Measurements from ENCODE around the gene GABBR2. TPM values are rescaled to one million over a fixed set of nuclear protein-coding genes. Genes with fewer than 3 reads are reported as not detected.

The GABBR2 gene
- not detected for total RNA-seq

- Mint-ChIP-seq H3K36me3 (ENCODE audit: insufficient read depth) (no peaks in the 10 kb centered on the region), H3K4me1 (ENCODE audit: low read depth) (peaks cover 2% of the 10 kb centered on the region), H3K9me3 (no peaks in the 10 kb centered on the region), H3K4me3 (no peak within 1 kb of the TSS), H3K27me3 (ENCODE audit: low read depth) (peaks cover 56% of the 10 kb centered on the region)
- ATAC-seq (peak; percentile 16 to 25), DNase-seq (no peak)
Measured at GRCh38 chr9:98708933-98709911, at the start of gene GABBR2. Gene GABBR2 (minus strand): TSS chr9:98708935. CDS start chr9:98708737, 198 bp downstream.

GRCh38 chr9:98755006-98755618, 46.4 kb upstream of the GABBR2 start:
- H3K27me3 Mint-ChIP-seq (ENCODE audit: low read depth) = no peaks in the 10 kb centered on the region
- no peak overlapping the region for H3K4me3 Mint-ChIP-seq
- DNase-seq (no peak), ATAC-seq (no peak)
- no peaks in the 10 kb centered on the region for H3K4me1 Mint-ChIP-seq (ENCODE audit: low read depth)
- H3K36me3 Mint-ChIP-seq (ENCODE audit: insufficient read depth) = peaks cover 53% of the 10 kb centered on the region
- peaks cover 17% of the 10 kb centered on the region for H3K9me3 Mint-ChIP-seq

GRCh38 chr9:98751210-98751609, 42.5 kb upstream of the GABBR2 start:
- H3K27me3 Mint-ChIP-seq (ENCODE audit: low read depth) = no peaks in the 10 kb centered on the region
- ATAC-seq (no peak), DNase-seq (no peak)
- peaks cover 47% of the 10 kb centered on the region for H3K36me3 Mint-ChIP-seq (ENCODE audit: insufficient read depth)
- no peaks in the 10 kb centered on the region for H3K9me3 Mint-ChIP-seq
- no peaks in the 10 kb centered on the region for H3K4me1 Mint-ChIP-seq (ENCODE audit: low read depth)
- H3K4me3 Mint-ChIP-seq = no peak overlapping the region

GRCh38 chr9:98750364-98751060, 41.8 kb upstream of the GABBR2 start:
- H3K36me3 Mint-ChIP-seq (ENCODE audit: insufficient read depth) = peaks cover 43% of the 10 kb centered on the region
- H3K4me1 Mint-ChIP-seq (ENCODE audit: low read depth) = no peaks in the 10 kb centered on the region
- no peaks in the 10 kb centered on the region for H3K9me3 Mint-ChIP-seq
- H3K27me3 Mint-ChIP-seq (ENCODE audit: low read depth) = no peaks in the 10 kb centered on the region
- no peak overlapping the region for H3K4me3 Mint-ChIP-seq
- ATAC-seq (no peak), DNase-seq (no peak)

- Mint-ChIP-seq H3K4me1 (ENCODE audit: low read depth) (no peaks in the 10 kb centered on the region), H3K27me3 (ENCODE audit: low read depth) (no peaks in the 10 kb centered on the region), H3K9me3 (no peaks in the 10 kb centered on the region), H3K4me3 (no peak overlapping the region), H3K36me3 (ENCODE audit: insufficient read depth) (peaks cover 53% of the 10 kb centered on the region)
- ATAC-seq (no peak), DNase-seq (no peak)
Measured at GRCh38 chr9:98747476-98747875, 38.7 kb upstream of the GABBR2 start.

- Mint-ChIP-seq H3K4me3 (no peak overlapping the region), H3K9me3 (no peaks in the 10 kb centered on the region), H3K27me3 (ENCODE audit: low read depth) (no peaks in the 10 kb centered on the region), H3K36me3 (ENCODE audit: insufficient read depth) (peaks cover 46% of the 10 kb centered on the region), H3K4me1 (ENCODE audit: low read depth) (no peaks in the 10 kb centered on the region)
- DNase-seq (no peak), ATAC-seq (no peak)
Measured at GRCh38 chr9:98745470-98745869, 36.7 kb upstream of the GABBR2 start.

GRCh38 chr9:98743818-98744611, 35.3 kb upstream of the GABBR2 start:
- no peak overlapping the region for H3K4me3 Mint-ChIP-seq
- DNase-seq (no peak), ATAC-seq (no peak)
- H3K9me3 Mint-ChIP-seq = peaks cover 4% of the 10 kb centered on the region
- no peaks in the 10 kb centered on the region for H3K4me1 Mint-ChIP-seq (ENCODE audit: low read depth)
- peaks cover 40% of the 10 kb centered on the region for H3K36me3 Mint-ChIP-seq (ENCODE audit: insufficient read depth)
- H3K27me3 Mint-ChIP-seq (ENCODE audit: low read depth) = no peaks in the 10 kb centered on the region

- peaks cover 9% of the 10 kb centered on the region for H3K9me3 Mint-ChIP-seq
- no peak for DNase-seq
- peaks cover 36% of the 10 kb centered on the region for H3K36me3 Mint-ChIP-seq (ENCODE audit: insufficient read depth)
- H3K4me1 Mint-ChIP-seq (ENCODE audit: low read depth) = no peaks in the 10 kb centered on the region
- H3K27me3 Mint-ChIP-seq (ENCODE audit: low read depth) = no peaks in the 10 kb centered on the region
- ATAC-seq = no peak
- H3K4me3 Mint-ChIP-seq = no peak overlapping the region
Measured at GRCh38 chr9:98743329-98743728, 34.6 kb upstream of the GABBR2 start.

- Mint-ChIP-seq H3K4me3 (no peak overlapping the region), H3K9me3 (peaks cover 10% of the 10 kb centered on the region), H3K27me3 (ENCODE audit: low read depth) (no peaks in the 10 kb centered on the region), H3K4me1 (ENCODE audit: low read depth) (no peaks in the 10 kb centered on the region), H3K36me3 (ENCODE audit: insufficient read depth) (peaks cover 33% of the 10 kb centered on the region)
- ATAC-seq = no peak
- DNase-seq = no peak
Measured at GRCh38 chr9:98742325-98743280, 33.9 kb upstream of the GABBR2 start.

- peaks cover 49% of the 10 kb centered on the region for H3K36me3 Mint-ChIP-seq (ENCODE audit: insufficient read depth)
- no peak overlapping the region for H3K4me3 Mint-ChIP-seq
- peaks cover 12% of the 10 kb centered on the region for H3K9me3 Mint-ChIP-seq
- ATAC-seq (no peak), DNase-seq (no peak)
- H3K27me3 Mint-ChIP-seq (ENCODE audit: low read depth) = no peaks in the 10 kb centered on the region
- H3K4me1 Mint-ChIP-seq (ENCODE audit: low read depth) = no peaks in the 10 kb centered on the region
Measured at GRCh38 chr9:98740226-98740881, 31.6 kb upstream of the GABBR2 start.

GRCh38 chr9:98738741-98739140, 30.0 kb upstream of the GABBR2 start:
- DNase-seq (no peak), ATAC-seq (no peak)
- H3K4me3 Mint-ChIP-seq = no peak overlapping the region
- peaks cover 12% of the 10 kb centered on the region for H3K9me3 Mint-ChIP-seq
- no peaks in the 10 kb centered on the region for H3K4me1 Mint-ChIP-seq (ENCODE audit: low read depth)
- no peaks in the 10 kb centered on the region for H3K27me3 Mint-ChIP-seq (ENCODE audit: low read depth)
- peaks cover 41% of the 10 kb centered on the region for H3K36me3 Mint-ChIP-seq (ENCODE audit: insufficient read depth)

- DNase-seq (no peak), ATAC-seq (no peak)
- H3K36me3 Mint-ChIP-seq (ENCODE audit: insufficient read depth) = peaks cover 36% of the 10 kb centered on the region
- H3K9me3 Mint-ChIP-seq = peaks cover 12% of the 10 kb centered on the region
- H3K4me1 Mint-ChIP-seq (ENCODE audit: low read depth) = no peaks in the 10 kb centered on the region
- no peak overlapping the region for H3K4me3 Mint-ChIP-seq
- no peaks in the 10 kb centered on the region for H3K27me3 Mint-ChIP-seq (ENCODE audit: low read depth)
Measured at GRCh38 chr9:98736226-98736625, 27.5 kb upstream of the GABBR2 start.

- no peaks in the 10 kb centered on the region for H3K27me3 Mint-ChIP-seq (ENCODE audit: low read depth)
- peaks cover 3% of the 10 kb centered on the region for H3K9me3 Mint-ChIP-seq
- no peak for DNase-seq
- H3K4me1 Mint-ChIP-seq (ENCODE audit: low read depth) = no peaks in the 10 kb centered on the region
- H3K36me3 Mint-ChIP-seq (ENCODE audit: insufficient read depth) = peaks cover 27% of the 10 kb centered on the region
- ATAC-seq = no peak
- H3K4me3 Mint-ChIP-seq = no peak overlapping the region
Measured at GRCh38 chr9:98732801-98733200, 24.1 kb upstream of the GABBR2 start.

Measured in activated T-cell treated with anti-CD3 and anti-CD28 coated beads, Interleukin-2, amount 50 U/mL, for 4 hours (primary cell).